GM12892 (cell line): ENCODE measurements around the gene SFRP2.

ENCODE experiments used
- POLR2A ChIP-seq: IDR thresholded peaks from 2 replicates; pipeline ENCODE4 v1.6.1; 2011; ENCODE audit warnings: low read depth, low read length, control low read depth
- POLR2AphosphoS5 ChIP-seq: IDR thresholded peaks from 2 replicates; pipeline ENCODE4 v1.6.1; 2011; ENCODE audit warnings: low read depth, low read length, control low read depth
- TAF1 ChIP-seq: IDR thresholded peaks from 2 replicates; pipeline ENCODE4 v1.6.1; 2011; ENCODE audit warnings: low read depth, mild to moderate bottlenecking, control low read depth, low read length, borderline replicate concordance

DNA sequence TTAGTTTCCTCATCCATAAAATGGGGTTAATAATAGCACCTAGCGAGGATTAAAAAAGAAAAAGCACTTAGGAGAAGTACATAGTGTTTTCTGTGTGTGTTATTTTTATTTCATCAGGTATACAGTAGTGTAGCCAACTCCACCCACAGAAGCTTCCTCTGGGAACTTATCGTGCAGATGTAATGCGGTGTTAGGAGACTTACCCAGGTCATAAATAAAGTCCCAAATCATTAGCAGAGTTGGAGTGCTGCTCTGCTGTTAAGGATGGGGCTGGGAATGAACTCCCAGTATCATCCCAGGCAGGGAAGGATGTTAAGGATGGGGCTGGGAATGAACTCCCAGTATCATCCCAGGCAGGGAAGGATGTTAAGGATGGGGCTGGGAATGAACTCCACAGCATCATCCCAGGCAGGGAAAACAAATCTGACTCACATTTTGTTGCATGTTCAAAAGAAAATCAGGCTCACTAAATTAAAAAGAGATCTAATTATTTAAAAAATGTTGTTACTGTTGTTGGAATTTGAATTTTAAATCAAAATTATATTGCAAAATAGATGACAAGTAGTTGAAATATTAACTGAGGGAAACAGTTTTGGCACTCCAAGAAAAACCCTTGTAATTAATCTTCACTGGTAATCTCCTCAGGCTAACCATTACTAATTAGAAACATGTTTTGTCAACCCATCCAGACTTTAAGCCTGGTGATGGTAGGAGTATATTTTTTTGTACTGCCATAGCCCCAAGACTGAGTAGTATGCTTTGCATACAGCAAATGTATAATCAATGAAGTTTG is 10.2 kb upstream of the SFRP2 start:
- TF ChIP-seq POLR2A (no peak), POLR2AphosphoS5 (no peak), TAF1 (no peak)
